ENCODE data around the gene REXO1.
"Not testable (repeated sequence)": the region's sequence is repeated elsewhere in the genome, so short reads cannot be mapped to it uniquely, and the experiment has no call there.

DNA sequence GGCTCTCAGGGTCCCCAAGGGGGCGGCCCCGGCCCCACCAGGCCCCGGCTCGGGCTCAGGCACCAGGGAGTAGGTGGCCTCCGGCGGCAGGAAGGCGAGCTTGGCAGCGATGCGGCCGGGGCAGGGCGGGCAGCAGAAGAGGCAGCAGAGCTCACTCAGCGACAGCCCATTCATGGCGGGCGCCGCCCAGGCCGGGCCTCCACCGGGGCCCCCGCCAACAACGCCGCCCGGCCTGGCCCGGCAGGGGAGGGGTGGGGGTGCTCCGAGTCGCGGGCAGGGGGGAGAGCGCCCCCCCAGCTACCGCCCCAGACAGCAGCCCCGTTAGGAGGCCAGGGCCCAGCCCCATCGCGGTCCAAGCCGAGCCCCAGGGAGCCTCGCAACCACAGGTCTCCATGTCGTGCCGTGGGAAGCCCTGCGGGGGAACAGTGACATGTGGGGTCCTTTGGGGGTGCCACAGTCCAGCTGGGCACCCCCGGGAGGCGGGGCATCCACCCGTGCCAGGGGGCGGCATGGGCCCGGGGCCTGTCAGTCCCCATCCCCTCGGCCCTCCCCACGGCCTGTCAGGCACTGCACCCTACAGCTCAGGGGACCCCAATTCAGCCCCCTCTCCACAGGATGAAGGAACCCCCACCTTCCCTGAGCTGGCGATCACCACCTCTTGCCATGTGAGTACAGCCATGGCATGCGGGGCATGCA lies 33.3 kb upstream of the REXO1 start:
- TF ChIP-seq, protein P1, sequence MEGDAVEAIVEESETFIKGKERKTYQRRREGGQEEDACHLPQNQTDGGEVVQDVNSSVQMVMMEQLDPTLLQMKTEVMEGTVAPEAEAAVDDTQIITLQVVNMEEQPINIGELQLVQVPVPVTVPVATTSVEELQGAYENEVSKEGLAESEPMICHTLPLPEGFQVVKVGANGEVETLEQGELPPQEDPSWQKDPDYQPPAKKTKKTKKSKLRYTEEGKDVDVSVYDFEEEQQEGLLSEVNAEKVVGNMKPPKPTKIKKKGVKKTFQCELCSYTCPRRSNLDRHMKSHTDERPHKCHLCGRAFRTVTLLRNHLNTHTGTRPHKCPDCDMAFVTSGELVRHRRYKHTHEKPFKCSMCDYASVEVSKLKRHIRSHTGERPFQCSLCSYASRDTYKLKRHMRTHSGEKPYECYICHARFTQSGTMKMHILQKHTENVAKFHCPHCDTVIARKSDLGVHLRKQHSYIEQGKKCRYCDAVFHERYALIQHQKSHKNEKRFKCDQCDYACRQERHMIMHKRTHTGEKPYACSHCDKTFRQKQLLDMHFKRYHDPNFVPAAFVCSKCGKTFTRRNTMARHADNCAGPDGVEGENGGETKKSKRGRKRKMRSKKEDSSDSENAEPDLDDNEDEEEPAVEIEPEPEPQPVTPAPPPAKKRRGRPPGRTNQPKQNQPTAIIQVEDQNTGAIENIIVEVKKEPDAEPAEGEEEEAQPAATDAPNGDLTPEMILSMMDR (tag by site-specific recombination; IDR thresholded peaks at IDR 0.05) = not testable (repeated sequence)
- TF ChIP-seq ZNF629 (tag by site-specific recombination; IDR thresholded peaks at IDR 0.05); ZBTB1 (tag by site-specific recombination; IDR thresholded peaks at IDR 0.05); YY1 (tag by site-specific recombination; IDR thresholded peaks at IDR 0.05); TRIM28 (IDR thresholded peaks at IDR 0.05; ENCODE audit: borderline replicate concordance, low read length); ZNF175 (tag by site-specific recombination; IDR thresholded peaks at IDR 0.05); ZNF114 (tag by site-specific recombination; IDR thresholded peaks at IDR 0.05); ZNF324 (tag by site-specific recombination; IDR thresholded peaks at IDR 0.05); REST (tag by site-specific recombination; IDR thresholded peaks at IDR 0.05); ZNF501 (tag by site-specific recombination; IDR thresholded peaks at IDR 0.05); ZNF510 (tag by site-specific recombination; IDR thresholded peaks at IDR 0.05; ENCODE audit: insufficient replicate concordance); ZNF561 (tag by site-specific recombination; IDR thresholded peaks at IDR 0.05; ENCODE audit: borderline replicate concordance); ZBTB21 (tag by site-specific recombination; IDR thresholded peaks at IDR 0.05): not testable (repeated sequence)
- TF ChIP-seq, protein P2, sequence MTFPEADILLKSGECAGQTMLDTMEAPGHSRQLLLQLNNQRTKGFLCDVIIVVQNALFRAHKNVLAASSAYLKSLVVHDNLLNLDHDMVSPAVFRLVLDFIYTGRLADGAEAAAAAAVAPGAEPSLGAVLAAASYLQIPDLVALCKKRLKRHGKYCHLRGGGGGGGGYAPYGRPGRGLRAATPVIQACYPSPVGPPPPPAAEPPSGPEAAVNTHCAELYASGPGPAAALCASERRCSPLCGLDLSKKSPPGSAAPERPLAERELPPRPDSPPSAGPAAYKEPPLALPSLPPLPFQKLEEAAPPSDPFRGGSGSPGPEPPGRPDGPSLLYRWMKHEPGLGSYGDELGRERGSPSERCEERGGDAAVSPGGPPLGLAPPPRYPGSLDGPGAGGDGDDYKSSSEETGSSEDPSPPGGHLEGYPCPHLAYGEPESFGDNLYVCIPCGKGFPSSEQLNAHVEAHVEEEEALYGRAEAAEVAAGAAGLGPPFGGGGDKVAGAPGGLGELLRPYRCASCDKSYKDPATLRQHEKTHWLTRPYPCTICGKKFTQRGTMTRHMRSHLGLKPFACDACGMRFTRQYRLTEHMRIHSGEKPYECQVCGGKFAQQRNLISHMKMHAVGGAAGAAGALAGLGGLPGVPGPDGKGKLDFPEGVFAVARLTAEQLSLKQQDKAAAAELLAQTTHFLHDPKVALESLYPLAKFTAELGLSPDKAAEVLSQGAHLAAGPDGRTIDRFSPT (tag by site-specific recombination; IDR thresholded peaks at IDR 0.05) = not testable (repeated sequence)

Data from HEK293 (cell line).